ENCODE data around the gene CCNT2.
A peak's percentile ranks its signal among the peaks of the same experiment; 100 is the strongest.
"Not testable (repeated sequence)": the region's sequence is repeated elsewhere in the genome, so short reads cannot be mapped to it uniquely, and the experiment has no call there.

The CCNT2 gene

DNA sequence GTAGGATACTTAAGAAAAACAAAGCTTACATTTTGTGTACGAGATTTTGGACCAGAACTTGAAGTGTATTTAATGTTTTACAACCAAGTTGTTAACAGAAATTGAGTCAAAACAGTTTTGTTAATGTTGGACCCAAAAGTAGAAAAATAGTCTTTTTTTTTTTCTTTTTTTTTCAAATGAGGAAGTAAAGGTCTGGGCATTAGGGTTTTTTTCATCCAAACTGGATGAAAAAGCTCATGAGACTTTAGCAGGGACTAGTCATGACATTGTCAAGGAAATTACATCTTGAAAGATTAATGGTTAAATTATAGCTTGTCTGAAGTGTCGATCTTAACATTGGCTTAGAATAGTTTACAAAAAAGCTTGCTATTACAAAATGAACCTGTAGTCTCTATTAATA lies 32.3 kb downstream of the CCNT2 start:
- no peak for TF ChIP-seq POLR2AphosphoS5 (IDR thresholded peaks at IDR 0.05; ENCODE audit: low read depth, low read length)
- no peak for TF ChIP-seq POLR2A (IDR thresholded peaks at IDR 0.05; ENCODE audit: low read depth, low read length)
- no peak for TF ChIP-seq TAF1 (IDR thresholded peaks at IDR 0.05; ENCODE audit: borderline replicate concordance, low read depth, low read length)
- FAIRE-seq = no peak
- no peak for DNase-seq (ENCODE audit: insufficient read length)

GRCh38 chr2:134952608-134953007 lies 34.0 kb downstream of the CCNT2 start:
- no peak for DNase-seq (ENCODE audit: insufficient read length)

DNA sequence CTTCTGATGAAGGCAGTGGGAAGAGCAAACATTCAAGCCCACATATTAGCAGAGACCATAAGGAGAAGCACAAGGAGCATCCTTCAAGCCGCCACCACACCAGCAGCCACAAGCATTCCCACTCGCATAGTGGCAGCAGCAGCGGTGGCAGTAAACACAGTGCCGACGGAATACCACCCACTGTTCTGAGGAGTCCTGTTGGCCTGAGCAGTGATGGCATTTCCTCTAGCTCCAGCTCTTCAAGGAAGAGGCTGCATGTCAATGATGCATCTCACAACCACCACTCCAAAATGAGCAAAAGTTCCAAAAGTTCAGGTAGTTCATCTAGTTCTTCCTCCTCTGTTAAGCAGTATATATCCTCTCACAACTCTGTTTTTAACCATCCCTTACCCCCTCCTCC lies 35.4 kb downstream of the CCNT2 start:
- DNase-seq (ENCODE audit: insufficient read length) = no peak
- TF ChIP-seq POLR2AphosphoS5 (IDR thresholded peaks at IDR 0.05; ENCODE audit: low read depth, low read length) (no peak), TAF1 (IDR thresholded peaks at IDR 0.05; ENCODE audit: borderline replicate concordance, low read depth, low read length) (no peak), POLR2A (IDR thresholded peaks at IDR 0.05; ENCODE audit: low read depth, low read length) (no peak)
- FAIRE-seq = no peak

More at GRCh38 chr2:134952608-134953007, 34.0 kb downstream of the CCNT2 start:
- no peak for FAIRE-seq
- no peak for TF ChIP-seq POLR2A (IDR thresholded peaks at IDR 0.05; ENCODE audit: low read depth, low read length)
- TF ChIP-seq POLR2AphosphoS5 (IDR thresholded peaks at IDR 0.05; ENCODE audit: low read depth, low read length) = no peak
- TF ChIP-seq TAF1 (IDR thresholded peaks at IDR 0.05; ENCODE audit: borderline replicate concordance, low read depth, low read length) = no peak

DNA sequence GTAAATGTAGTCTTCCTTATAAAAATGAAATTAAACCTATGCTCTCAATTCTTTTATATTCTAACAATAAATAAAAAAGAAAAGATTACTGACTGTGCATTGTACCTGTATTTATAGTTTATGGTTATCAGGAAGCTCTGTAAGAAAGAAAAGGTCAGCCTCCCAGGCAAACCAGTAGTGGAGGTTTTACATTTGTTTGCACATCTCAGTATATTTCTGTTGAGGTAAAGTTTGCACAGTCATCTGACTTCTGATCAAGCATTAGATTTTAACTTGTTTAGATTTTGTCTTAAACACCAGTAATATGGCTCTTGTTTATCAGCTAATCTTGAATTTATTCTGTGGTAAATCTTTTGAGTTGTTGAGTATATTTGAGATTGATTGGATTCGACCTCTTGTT lies 37.1 kb downstream of the CCNT2 start:
- no peak for DNase-seq (ENCODE audit: insufficient read length)

GRCh38 chr2:134957477-134957876 lies 38.9 kb downstream of the CCNT2 start:
- FAIRE-seq (no peak), DNase-seq (ENCODE audit: insufficient read length) (no peak)
- no peak for TF ChIP-seq TAF1 (IDR thresholded peaks at IDR 0.05; ENCODE audit: borderline replicate concordance, low read depth, low read length)
- TF ChIP-seq POLR2A (IDR thresholded peaks at IDR 0.05; ENCODE audit: low read depth, low read length) = no peak
- TF ChIP-seq POLR2AphosphoS5 (IDR thresholded peaks at IDR 0.05; ENCODE audit: low read depth, low read length) = no peak

More for the DNA sequence above, 37.1 kb downstream of the CCNT2 start:
- TF ChIP-seq POLR2AphosphoS5 (IDR thresholded peaks at IDR 0.05; ENCODE audit: low read depth, low read length) (no peak), TAF1 (IDR thresholded peaks at IDR 0.05; ENCODE audit: borderline replicate concordance, low read depth, low read length) (no peak), POLR2A (IDR thresholded peaks at IDR 0.05; ENCODE audit: low read depth, low read length) (no peak)
- FAIRE-seq = no peak

DNA sequence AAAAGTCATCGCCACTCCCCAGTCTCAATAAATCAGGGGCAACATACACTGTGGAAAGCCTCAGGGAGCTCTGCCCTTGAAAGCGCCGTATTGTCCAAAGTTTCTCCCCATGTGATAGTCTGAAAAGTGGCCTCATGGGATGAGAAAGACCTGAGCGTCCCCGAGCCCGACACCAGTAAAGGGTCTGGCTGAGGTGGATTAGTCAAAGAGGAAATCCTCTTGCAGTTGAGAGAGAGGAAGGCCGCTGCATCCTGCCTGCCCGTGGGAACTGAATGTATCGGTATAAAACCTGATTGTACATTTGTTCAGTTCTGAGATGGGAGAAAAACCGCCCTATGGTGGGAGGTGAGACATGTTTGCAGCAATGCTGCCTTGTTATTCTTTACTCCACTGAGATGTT lies 48.5 kb downstream of the CCNT2 start:
- not testable (repeated sequence) for DNase-seq (ENCODE audit: insufficient read length)

GRCh38 chr2:134973241-134974138 lies 54.9 kb downstream of the CCNT2 start:
- FAIRE-seq (no peak), DNase-seq (ENCODE audit: insufficient read length) (no peak)
- TF ChIP-seq TAF1 (IDR thresholded peaks at IDR 0.05; ENCODE audit: borderline replicate concordance, low read depth, low read length) = no peak
- no peak for TF ChIP-seq POLR2A (IDR thresholded peaks at IDR 0.05; ENCODE audit: low read depth, low read length)
- no peak for TF ChIP-seq POLR2AphosphoS5 (IDR thresholded peaks at IDR 0.05; ENCODE audit: low read depth, low read length)

More for the DNA sequence above, 48.5 kb downstream of the CCNT2 start:
- FAIRE-seq = not testable (repeated sequence)

DNA sequence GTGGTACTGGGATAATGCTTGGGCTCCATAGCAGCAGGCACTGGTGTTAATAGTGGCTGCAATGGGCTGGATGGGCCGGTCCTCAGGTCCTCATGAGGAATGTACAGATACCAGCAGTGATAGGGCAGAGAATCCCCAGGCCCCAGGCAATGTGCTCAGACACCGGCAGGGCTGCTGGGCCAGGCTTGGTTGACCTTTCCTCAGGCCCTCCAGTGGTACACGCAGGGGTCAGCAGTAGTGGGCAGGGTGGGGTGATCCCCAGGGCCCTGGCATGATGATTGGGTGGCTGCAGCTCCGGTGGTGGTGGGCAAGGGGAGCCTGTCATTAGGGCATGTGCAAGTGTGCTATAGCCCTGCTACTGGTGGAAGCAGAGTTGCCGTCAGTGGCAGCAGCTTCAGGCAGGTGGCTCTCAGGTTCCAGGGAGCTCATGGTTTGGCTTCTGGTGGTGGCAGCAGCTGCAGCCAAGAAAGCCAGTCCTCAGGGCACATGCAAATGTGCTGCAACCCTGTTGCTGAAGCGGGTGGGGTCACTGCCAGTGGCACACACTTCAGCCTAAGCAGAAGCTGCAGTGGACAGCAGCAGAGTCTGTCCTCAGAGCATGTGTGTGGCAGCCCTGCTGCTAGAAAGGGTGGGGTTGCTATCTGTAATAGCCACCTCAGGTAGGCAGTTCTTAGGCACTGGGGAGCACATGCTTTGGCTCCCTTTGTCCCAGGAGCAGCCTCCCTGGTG lies 56.8 kb downstream of the CCNT2 start:
- no peak for TF ChIP-seq POLR2A (IDR thresholded peaks at IDR 0.05; ENCODE audit: low read depth, low read length)
- no peak for TF ChIP-seq TAF1 (IDR thresholded peaks at IDR 0.05; ENCODE audit: borderline replicate concordance, low read depth, low read length)
- no peak for TF ChIP-seq POLR2AphosphoS5 (IDR thresholded peaks at IDR 0.05; ENCODE audit: low read depth, low read length)
- FAIRE-seq (no peak), DNase-seq (ENCODE audit: insufficient read length) (no peak)

DNA sequence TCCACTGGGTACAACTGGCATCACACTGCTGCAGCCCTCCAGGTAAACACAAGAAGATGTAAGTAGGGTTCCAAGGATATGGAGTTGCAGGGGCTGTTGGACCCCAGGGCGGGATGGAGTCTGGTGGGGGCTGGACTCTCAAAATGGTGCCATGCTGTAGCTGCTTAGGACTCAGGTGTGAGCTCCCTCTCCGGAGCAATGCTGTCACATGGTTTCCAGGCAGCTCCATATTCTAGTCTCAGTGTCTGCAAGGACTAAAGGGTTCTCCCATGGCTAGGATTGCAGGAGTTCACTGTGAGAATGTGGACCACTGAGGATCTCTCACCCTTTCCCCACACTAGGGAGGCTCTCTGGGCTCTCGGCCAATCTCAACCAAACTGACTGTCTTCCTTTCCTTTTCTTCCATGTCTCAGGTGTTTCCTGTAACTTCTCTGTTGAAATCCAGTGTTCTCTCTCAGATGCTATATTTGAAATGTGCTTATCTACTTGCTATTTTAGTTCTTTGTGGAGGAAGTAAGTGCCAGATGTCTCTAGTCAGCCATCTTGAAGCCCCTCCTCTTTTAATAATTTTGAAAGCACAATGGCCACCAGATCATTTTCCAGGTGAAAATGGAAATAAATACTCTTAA lies 57.6 kb downstream of the CCNT2 start:
- TF ChIP-seq POLR2A (IDR thresholded peaks at IDR 0.05; ENCODE audit: low read depth, low read length) = no peak
- TF ChIP-seq POLR2AphosphoS5 (IDR thresholded peaks at IDR 0.05; ENCODE audit: low read depth, low read length) = no peak
- no peak for TF ChIP-seq TAF1 (IDR thresholded peaks at IDR 0.05; ENCODE audit: borderline replicate concordance, low read depth, low read length)
- FAIRE-seq (peak; percentile 57), DNase-seq (ENCODE audit: insufficient read length) (no peak)

DNA sequence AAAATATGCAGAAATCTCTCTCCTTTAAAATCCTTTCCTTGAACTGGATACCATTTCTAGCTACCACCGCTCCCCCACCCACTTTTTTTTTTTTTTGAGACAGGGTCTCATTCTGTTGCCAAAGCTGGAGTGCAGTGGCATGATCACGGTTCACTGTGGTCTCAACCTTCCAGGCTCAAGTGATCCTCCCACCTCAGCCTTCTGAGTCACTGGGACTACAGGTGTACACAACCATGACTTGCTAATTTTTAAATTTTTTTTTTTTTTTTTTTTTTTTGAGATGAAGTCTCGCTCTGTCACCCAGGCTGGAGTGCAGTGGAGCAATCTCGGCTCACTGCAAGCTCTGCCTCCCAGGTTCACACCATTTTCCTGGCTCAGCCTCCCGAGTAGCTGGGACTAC lies 58.5 kb downstream of the CCNT2 start:
- FAIRE-seq; DNase-seq (ENCODE audit: insufficient read length): not testable (repeated sequence)

- DNase-seq (ENCODE audit: insufficient read length) = no peak
- FAIRE-seq = no peak
- TF ChIP-seq POLR2AphosphoS5 (IDR thresholded peaks at IDR 0.05; ENCODE audit: low read depth, low read length) = no peak
- TF ChIP-seq POLR2A (IDR thresholded peaks at IDR 0.05; ENCODE audit: low read depth, low read length) = no peak
- no peak for TF ChIP-seq TAF1 (IDR thresholded peaks at IDR 0.05; ENCODE audit: borderline replicate concordance, low read depth, low read length)
Measured at GRCh38 chr2:134979221-134979620, 60.6 kb downstream of the CCNT2 start.

- no peak for TF ChIP-seq POLR2AphosphoS5 (IDR thresholded peaks at IDR 0.05; ENCODE audit: low read depth, low read length)
- no peak for TF ChIP-seq TAF1 (IDR thresholded peaks at IDR 0.05; ENCODE audit: borderline replicate concordance, low read depth, low read length)
- TF ChIP-seq POLR2A (IDR thresholded peaks at IDR 0.05; ENCODE audit: low read depth, low read length) = no peak
- no peak for DNase-seq (ENCODE audit: insufficient read length)
- no peak for FAIRE-seq
Measured at GRCh38 chr2:134980639-134981038, 62.0 kb downstream of the CCNT2 start.

Measured in GM12892 (cell line).